ENCODE results near the gene SEC11C.

GRCh38 chr18:59148192-59148591 is 8.5 kb downstream of the SEC11C start:
- no peak for TF ChIP-seq POLR2A (IDR thresholded peaks at IDR 0.05)
- no peak for TF ChIP-seq CTCF (IDR thresholded peaks at IDR 0.05)
